Panc1 (cell line): ENCODE results near the gene KCNQ1. TPM values are rescaled to one million over a fixed set of nuclear protein-coding genes. Genes with fewer than 3 reads are reported as not detected.
A peak's percentile ranks its signal among the peaks of the same experiment; 100 is the strongest.

ENCODE experiments used
- ATAC-seq: fragments of 200-7000 bp; cut with Tn5 transposase; 2 replicates; pipeline ENCODE4 v1.9.1; 2020; ENCODE audit warnings: mild to moderate bottlenecking, moderate library complexity
- BruUV-seq: library from RNA; stranded (reverse); fragments of 400-500 nt; replicated peaks from 2 replicates; lab custom pipeline; 2021; lab: Mats Ljungman, UMichigan
- CTCF ChIA-PET: fragments of 300-600 bp; sonication (Branson Sonifier 250); formaldehyde crosslinking; loops from one replicate; lab custom pipeline; 2022; ENCODE audit warnings: antibody characterized with exemption; lab: Charles Lee
- POLR2A ChIA-PET: fragments of 300-600 bp; sonication (Branson Sonifier 250); formaldehyde crosslinking; loops from one replicate; lab custom pipeline; 2022; ENCODE audit warnings: antibody characterized with exemption; lab: Charles Lee
- DNase-seq: peaks from one replicate; pipeline ENCODE4 v3.0.0-alpha.2; 2010; ENCODE audit warnings: low read depth, low spot score
- H3K27ac ChIP-seq: 2 replicates; pipeline ENCODE4 v1.5.1; 2011; ENCODE audit warnings: mild to moderate bottlenecking, low read length, inconsistent platforms
- H3K27me3 ChIP-seq: fragments of 200-500 bp; sonication (Bioruptor generic); 2 replicates; pipeline ENCODE4 v1.6.0; 2014; ENCODE audit warnings: low read length, inconsistent platforms; ENCODE audit not compliant: control insufficient read depth, insufficient read depth
- H3K36me3 ChIP-seq: fragments of 200-500 bp; sonication (Bioruptor generic); 2 replicates; pipeline ENCODE4 v1.5.1; 2014; ENCODE audit warnings: inconsistent platforms, mild to moderate bottlenecking, low read length, moderate library complexity; ENCODE audit not compliant: control insufficient read depth, insufficient read depth
- H3K4me1 ChIP-seq: 2 replicates; pipeline ENCODE4 v1.5.1; 2011; ENCODE audit warnings: inconsistent platforms, mild to moderate bottlenecking, low read length, moderate library complexity; ENCODE audit not compliant: control insufficient read depth, insufficient read depth
- H3K4me3 ChIP-seq, 2 experiments: 2 replicates each; pipeline ENCODE4 v1.5.1; 2011 to 2012; ENCODE audit warnings: low read depth in 2 of 2, low read length in 2 of 2, mild to moderate bottlenecking in 2 of 2, inconsistent platforms in 1 of 2, moderate library complexity in 1 of 2
- H3K9me3 ChIP-seq: fragments of 200-500 bp; sonication (Bioruptor generic); 2 replicates; pipeline ENCODE4 v1.5.1; 2014; ENCODE audit warnings: low read depth, mild to moderate bottlenecking, inconsistent platforms, low read length, moderate library complexity; ENCODE audit not compliant: control insufficient read depth, insufficient read depth
- POLR2AphosphoS5 ChIP-seq: IDR thresholded peaks from 2 replicates; pipeline ENCODE4 v1.6.1; 2012; ENCODE audit warnings: mild to moderate bottlenecking, low read depth, low read length, moderate library complexity
- SIN3A ChIP-seq: IDR thresholded peaks from 2 replicates; pipeline ENCODE4 v1.6.1; 2012; ENCODE audit warnings: low read depth, mild to moderate bottlenecking, low read length, moderate library complexity, borderline replicate concordance; ENCODE audit not compliant: insufficient read depth
- TCF7L2 ChIP-seq: IDR thresholded peaks from 2 replicates; pipeline ENCODE4 v1.6.1; 2011; ENCODE audit warnings: mild to moderate bottlenecking, low read depth, low read length, inconsistent platforms
- in situ Hi-C: cut with HindIII; loops from 2 replicates; pipeline ENCODE4 v1.10.0; 2016; ENCODE audit warnings: low sequenced_read_pairs, low pct_unique_long_range_greater_than_20kb
- intact Hi-C: fragments of 100-400 bp; cut with micrococcal nuclease; formaldehyde crosslinking; loops from one replicate; pipeline ENCODE4 v1.10.0; 2022; ENCODE audit not compliant: unreplicated experiment
- total RNA-seq: library from RNA; stranded (reverse); gene quantifications from one replicate; pipeline ENCODE4 v1.2.1, GENCODE V29; 2021; ENCODE audit not compliant: unreplicated experiment
- TF ChIP-seq, protein P1 (sequence below): fragments of 450-650 bp; IDR thresholded peaks from 2 replicates; pipeline ENCODE4 v1.5.1; 2017; ENCODE audit warnings: mild to moderate bottlenecking
- TF ChIP-seq, protein P2 (sequence below), 2 experiments: IDR thresholded peaks; 2 replicates each; pipeline ENCODE4 v1.6.1; 2011 to 2012; ENCODE audit warnings: low read depth in 2 of 2, control low read depth in 1 of 2, low read length in 1 of 2, mild to moderate bottlenecking in 1 of 2, moderate library complexity in 1 of 2; ENCODE audit not compliant: insufficient read depth in 1 of 2

Gene KCNQ1
- total RNA-seq, 1 experiment from 2014 or later, result 1.0 TPM

DNA sequence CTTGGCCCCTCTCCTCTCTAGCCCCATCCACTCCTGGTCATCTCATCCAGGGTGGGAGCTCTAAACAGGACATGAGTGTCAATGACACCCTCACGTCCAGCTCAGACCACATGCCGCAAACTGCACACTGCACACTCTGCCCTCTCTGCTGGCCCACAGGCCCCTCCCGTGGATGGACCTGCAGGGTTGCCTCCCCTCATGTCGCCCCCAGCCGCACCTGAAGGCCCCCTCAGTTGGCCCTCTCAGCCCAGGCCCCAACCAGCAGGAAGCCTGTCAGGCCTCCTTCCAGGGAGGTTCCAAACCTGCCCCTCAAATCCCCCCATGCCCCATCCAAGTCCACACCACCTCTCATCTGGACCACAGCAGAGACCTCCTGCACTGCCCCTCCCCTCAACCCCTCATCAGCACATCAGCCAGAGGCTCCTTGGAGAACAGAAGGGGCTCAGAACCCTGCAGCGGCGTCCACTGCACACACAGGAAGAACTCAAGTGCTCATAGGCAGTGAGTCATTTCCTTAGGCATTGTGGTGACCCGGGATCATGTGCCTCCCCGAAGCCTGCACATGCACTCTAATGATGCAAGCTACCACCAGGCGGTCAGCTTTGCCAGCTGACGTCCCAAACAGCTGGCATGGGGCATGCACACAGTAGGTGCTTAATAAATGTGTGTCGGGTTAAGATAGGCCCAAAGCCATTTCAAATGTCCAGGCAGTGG is 453.7 kb downstream of the KCNQ1 start:
- peaks cover 37% of the 10 kb centered on the region for H3K4me1 ChIP-seq
- H3K9me3 ChIP-seq, result no peaks in the 10 kb centered on the region
- intact Hi-C loops, result no loop called here
- H3K27me3 ChIP-seq, result no peaks in the 10 kb centered on the region
- DNase-seq (no peak), ATAC-seq (peak; percentile 52)
- ChIA-PET CTCF (interaction anchor here (1.5 kb wide), 1 partner anchor 365 kb away, joined by 3 read pairs; no protein-coding TSS in a partner anchor), POLR2A (interaction anchor here (0.5 kb wide), 1 partner anchor 589 kb away, joined by 3 read pairs; no protein-coding TSS in a partner anchor)
- no peaks in the 10 kb centered on the region; the same call in 1 of the 2 replicates for H3K36me3 ChIP-seq
- in situ Hi-C loops, result no loop called here
- H3K27ac ChIP-seq, result peak overlapping the region; percentile 62
- TF ChIP-seq TCF7L2 (no peak), POLR2AphosphoS5 (no peak), SIN3A (no peak)
- TF ChIP-seq, protein P1, sequence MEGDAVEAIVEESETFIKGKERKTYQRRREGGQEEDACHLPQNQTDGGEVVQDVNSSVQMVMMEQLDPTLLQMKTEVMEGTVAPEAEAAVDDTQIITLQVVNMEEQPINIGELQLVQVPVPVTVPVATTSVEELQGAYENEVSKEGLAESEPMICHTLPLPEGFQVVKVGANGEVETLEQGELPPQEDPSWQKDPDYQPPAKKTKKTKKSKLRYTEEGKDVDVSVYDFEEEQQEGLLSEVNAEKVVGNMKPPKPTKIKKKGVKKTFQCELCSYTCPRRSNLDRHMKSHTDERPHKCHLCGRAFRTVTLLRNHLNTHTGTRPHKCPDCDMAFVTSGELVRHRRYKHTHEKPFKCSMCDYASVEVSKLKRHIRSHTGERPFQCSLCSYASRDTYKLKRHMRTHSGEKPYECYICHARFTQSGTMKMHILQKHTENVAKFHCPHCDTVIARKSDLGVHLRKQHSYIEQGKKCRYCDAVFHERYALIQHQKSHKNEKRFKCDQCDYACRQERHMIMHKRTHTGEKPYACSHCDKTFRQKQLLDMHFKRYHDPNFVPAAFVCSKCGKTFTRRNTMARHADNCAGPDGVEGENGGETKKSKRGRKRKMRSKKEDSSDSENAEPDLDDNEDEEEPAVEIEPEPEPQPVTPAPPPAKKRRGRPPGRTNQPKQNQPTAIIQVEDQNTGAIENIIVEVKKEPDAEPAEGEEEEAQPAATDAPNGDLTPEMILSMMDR, result no peak
- TF ChIP-seq, protein P2, sequence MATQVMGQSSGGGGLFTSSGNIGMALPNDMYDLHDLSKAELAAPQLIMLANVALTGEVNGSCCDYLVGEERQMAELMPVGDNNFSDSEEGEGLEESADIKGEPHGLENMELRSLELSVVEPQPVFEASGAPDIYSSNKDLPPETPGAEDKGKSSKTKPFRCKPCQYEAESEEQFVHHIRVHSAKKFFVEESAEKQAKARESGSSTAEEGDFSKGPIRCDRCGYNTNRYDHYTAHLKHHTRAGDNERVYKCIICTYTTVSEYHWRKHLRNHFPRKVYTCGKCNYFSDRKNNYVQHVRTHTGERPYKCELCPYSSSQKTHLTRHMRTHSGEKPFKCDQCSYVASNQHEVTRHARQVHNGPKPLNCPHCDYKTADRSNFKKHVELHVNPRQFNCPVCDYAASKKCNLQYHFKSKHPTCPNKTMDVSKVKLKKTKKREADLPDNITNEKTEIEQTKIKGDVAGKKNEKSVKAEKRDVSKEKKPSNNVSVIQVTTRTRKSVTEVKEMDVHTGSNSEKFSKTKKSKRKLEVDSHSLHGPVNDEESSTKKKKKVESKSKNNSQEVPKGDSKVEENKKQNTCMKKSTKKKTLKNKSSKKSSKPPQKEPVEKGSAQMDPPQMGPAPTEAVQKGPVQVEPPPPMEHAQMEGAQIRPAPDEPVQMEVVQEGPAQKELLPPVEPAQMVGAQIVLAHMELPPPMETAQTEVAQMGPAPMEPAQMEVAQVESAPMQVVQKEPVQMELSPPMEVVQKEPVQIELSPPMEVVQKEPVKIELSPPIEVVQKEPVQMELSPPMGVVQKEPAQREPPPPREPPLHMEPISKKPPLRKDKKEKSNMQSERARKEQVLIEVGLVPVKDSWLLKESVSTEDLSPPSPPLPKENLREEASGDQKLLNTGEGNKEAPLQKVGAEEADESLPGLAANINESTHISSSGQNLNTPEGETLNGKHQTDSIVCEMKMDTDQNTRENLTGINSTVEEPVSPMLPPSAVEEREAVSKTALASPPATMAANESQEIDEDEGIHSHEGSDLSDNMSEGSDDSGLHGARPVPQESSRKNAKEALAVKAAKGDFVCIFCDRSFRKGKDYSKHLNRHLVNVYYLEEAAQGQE (IDR thresholded peaks at IDR 0.05; ENCODE audit: insufficient read depth in 1 of 2, low read depth in 2 of 2, low read length in 1 of 2), result no peak
- no peak overlapping the region for H3K4me3 ChIP-seq
- no TSS peak for BruUV-seq

Other genes with a start within 250 kb of the KCNQ1 start
- not detected for gene ASCL2, start 174.4 kb upstream of the KCNQ1 start, total RNA-seq
- 0.31 TPM for gene C11orf21, start 143.1 kb upstream of the KCNQ1 start, total RNA-seq
- not detected for gene TSPAN32, start 143.0 kb upstream of the KCNQ1 start, total RNA-seq
- gene CD81, start 67.7 kb upstream of the KCNQ1 start, total RNA-seq, result 416 TPM
- 132 TPM for gene TSSC4, start 44.3 kb upstream of the KCNQ1 start, total RNA-seq
- gene TRPM5, start 494 bp upstream of the KCNQ1 start, total RNA-seq, result 0.08 TPM